Glutamatergic neuron (in vitro differentiated cells): ENCODE measurements around the gene RBM24. TPM values are rescaled to one million over a fixed set of nuclear protein-coding genes. Genes with fewer than 3 reads are reported as not detected.

Experiments used
- DNase-seq: peaks from one replicate; pipeline ENCODE4 v3.0.0; 2022
- H3K27ac Mint-ChIP-seq: one replicate; pipeline ENCODE4 v1.8.0; 2020; ENCODE audit warnings: mild to moderate bottlenecking, mixed read lengths, inconsistent platforms; ENCODE audit not compliant: unreplicated experiment
- H3K27me3 Mint-ChIP-seq: one replicate; pipeline ENCODE4 v1.8.0; 2020; ENCODE audit warnings: mild to moderate bottlenecking, moderate library complexity, mixed read lengths, inconsistent platforms; ENCODE audit not compliant: unreplicated experiment
- H3K36me3 Mint-ChIP-seq: one replicate; pipeline ENCODE4 v1.8.0; 2020; ENCODE audit warnings: mild to moderate bottlenecking, mixed read lengths, inconsistent platforms; ENCODE audit not compliant: unreplicated experiment
- H3K4me1 Mint-ChIP-seq: one replicate; pipeline ENCODE4 v1.8.0; 2020; ENCODE audit warnings: mild to moderate bottlenecking, low read depth, mixed read lengths, inconsistent platforms; ENCODE audit not compliant: unreplicated experiment
- H3K4me3 Mint-ChIP-seq: one replicate; pipeline ENCODE4 v1.8.0; 2020; ENCODE audit warnings: mild to moderate bottlenecking, mixed read lengths, inconsistent platforms; ENCODE audit not compliant: unreplicated experiment
- H3K9me3 Mint-ChIP-seq: one replicate; pipeline ENCODE4 v1.8.0; 2020; ENCODE audit warnings: mild to moderate bottlenecking, moderate library complexity, mixed read lengths, inconsistent platforms; ENCODE audit not compliant: unreplicated experiment
- total RNA-seq: library from RNA; stranded (reverse); fragmentation: NEBNext Ultra II Directional; extraction: Animal tissue kit (Norgen Biotek cat#: 25700); gene quantifications from one replicate; pipeline ENCODE4 v1.2.1, GENCODE V29; 2021; ENCODE audit not compliant: unreplicated experiment
- TF ChIP-seq, protein P1 (sequence below): fragments of 200-600 bp; sonication (generic); IDR thresholded peaks from one replicate; pipeline ENCODE4 v1.5.0; 2021; ENCODE audit not compliant: partially characterized antibody, unreplicated experiment

The RBM24 gene
- total RNA-seq, 1 donor from 2014 or later, result 4.9 TPM

DNA sequence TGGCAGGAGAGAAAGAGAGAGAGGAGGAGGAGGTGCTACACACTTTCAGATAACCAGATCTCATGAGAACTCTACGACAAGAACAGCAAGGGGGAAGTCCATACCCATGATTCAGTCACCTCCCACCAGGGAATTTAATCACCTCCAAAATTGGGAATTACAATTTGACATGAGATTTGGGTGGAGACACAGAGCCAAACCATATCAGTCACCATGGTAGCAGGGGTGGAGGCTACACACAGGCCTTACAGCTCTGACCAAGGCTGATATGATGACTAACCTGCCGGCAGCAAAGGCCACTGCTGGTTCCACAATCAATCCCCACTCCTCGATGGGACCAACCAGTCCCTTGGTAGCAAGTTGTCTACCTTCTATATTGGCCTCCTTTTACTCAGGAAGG is 13.6 kb upstream of the RBM24 start:
- H3K27me3 Mint-ChIP-seq, result peaks cover 1% of the 10 kb centered on the region
- H3K36me3 Mint-ChIP-seq, result peaks cover 8% of the 10 kb centered on the region
- H3K27ac Mint-ChIP-seq, result no peak overlapping the region
- no peak for DNase-seq
- H3K4me3 Mint-ChIP-seq, result no peak overlapping the region
- TF ChIP-seq, protein P1, sequence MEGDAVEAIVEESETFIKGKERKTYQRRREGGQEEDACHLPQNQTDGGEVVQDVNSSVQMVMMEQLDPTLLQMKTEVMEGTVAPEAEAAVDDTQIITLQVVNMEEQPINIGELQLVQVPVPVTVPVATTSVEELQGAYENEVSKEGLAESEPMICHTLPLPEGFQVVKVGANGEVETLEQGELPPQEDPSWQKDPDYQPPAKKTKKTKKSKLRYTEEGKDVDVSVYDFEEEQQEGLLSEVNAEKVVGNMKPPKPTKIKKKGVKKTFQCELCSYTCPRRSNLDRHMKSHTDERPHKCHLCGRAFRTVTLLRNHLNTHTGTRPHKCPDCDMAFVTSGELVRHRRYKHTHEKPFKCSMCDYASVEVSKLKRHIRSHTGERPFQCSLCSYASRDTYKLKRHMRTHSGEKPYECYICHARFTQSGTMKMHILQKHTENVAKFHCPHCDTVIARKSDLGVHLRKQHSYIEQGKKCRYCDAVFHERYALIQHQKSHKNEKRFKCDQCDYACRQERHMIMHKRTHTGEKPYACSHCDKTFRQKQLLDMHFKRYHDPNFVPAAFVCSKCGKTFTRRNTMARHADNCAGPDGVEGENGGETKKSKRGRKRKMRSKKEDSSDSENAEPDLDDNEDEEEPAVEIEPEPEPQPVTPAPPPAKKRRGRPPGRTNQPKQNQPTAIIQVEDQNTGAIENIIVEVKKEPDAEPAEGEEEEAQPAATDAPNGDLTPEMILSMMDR, result no peak
- no peaks in the 10 kb centered on the region for H3K4me1 Mint-ChIP-seq
- peaks cover 4% of the 10 kb centered on the region for H3K9me3 Mint-ChIP-seq

DNA sequence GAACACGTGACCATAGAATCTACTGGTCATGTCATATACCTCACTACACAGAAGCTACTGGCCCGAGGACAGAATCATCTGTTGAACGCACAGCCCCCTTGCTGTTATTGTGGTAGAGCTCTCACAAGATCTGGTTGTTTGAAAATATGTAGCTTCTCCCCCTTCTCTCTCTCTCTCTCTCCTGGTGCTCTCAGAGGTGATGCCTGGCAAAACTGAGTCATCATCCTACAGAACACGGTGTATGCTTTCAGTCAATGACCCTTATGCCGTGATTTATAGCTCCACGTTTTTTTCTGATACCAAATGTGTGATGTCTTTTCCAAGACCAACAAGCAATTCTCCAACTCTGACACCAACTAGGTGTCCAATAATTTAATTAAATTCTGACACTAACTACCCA is 13.0 kb upstream of the RBM24 start:
- peaks cover 1% of the 10 kb centered on the region for H3K27me3 Mint-ChIP-seq
- H3K4me1 Mint-ChIP-seq, result no peaks in the 10 kb centered on the region
- peaks cover 4% of the 10 kb centered on the region for H3K9me3 Mint-ChIP-seq
- TF ChIP-seq, protein P1, result no peak
- H3K36me3 Mint-ChIP-seq, result peaks cover 8% of the 10 kb centered on the region
- DNase-seq, result no peak
- no peak overlapping the region for H3K27ac Mint-ChIP-seq
- no peak overlapping the region for H3K4me3 Mint-ChIP-seq

DNA sequence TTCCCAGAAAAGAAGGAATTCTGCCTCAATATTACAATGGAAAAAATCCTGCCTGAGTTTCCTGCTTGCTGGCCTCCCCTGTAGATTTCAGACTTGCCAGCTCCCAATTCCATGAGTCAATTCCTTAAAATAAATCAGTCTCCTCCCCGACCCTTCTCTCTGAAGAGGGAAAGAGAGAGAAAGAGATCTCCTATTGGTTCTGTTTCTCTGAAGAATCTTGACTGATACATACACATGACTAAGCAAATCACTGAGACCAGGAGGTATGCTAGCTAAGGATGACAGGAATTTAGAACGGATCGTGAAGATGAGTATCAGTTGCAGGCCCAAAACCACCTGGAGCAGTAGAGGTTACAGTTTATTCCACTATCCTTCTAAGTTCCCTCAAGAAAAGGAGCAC is 11.3 kb upstream of the RBM24 start:
- H3K4me1 Mint-ChIP-seq, result no peaks in the 10 kb centered on the region
- no peak for DNase-seq
- H3K9me3 Mint-ChIP-seq, result peaks cover 4% of the 10 kb centered on the region

DNA sequence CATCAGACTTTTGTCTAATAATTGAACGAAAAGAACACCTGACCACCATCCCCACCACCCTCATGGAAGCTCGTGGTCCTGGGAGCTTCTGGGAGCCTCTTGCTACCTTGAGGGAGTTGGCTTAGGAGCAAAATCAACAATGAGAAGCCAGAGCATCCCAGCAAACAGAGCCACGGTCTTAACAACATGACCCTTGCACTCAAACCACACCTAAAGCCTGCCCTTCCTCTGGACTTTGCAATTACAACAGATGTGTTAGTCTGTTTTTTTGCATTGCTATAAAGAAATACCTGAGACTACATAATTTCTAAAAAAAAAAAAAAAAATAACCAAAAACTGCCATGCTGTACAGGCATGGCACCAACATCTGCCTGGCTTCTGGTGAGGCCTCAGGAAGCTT is 9.5 kb upstream of the RBM24 start:
- DNase-seq, result no peak
- Mint-ChIP-seq H3K4me1 (no peaks in the 10 kb centered on the region), H3K4me3 (no peak overlapping the region), H3K9me3 (peaks cover 4% of the 10 kb centered on the region), H3K27ac (no peak overlapping the region), H3K36me3 (peaks cover 8% of the 10 kb centered on the region), H3K27me3 (peaks cover 3% of the 10 kb centered on the region)
- TF ChIP-seq, protein P1, result no peak

More for the DNA sequence above, 11.3 kb upstream of the RBM24 start:
- TF ChIP-seq, protein P1, result no peak
- Mint-ChIP-seq H3K36me3 (peaks cover 8% of the 10 kb centered on the region), H3K27me3 (peaks cover 1% of the 10 kb centered on the region), H3K27ac (no peak overlapping the region), H3K4me3 (no peak overlapping the region)

DNA sequence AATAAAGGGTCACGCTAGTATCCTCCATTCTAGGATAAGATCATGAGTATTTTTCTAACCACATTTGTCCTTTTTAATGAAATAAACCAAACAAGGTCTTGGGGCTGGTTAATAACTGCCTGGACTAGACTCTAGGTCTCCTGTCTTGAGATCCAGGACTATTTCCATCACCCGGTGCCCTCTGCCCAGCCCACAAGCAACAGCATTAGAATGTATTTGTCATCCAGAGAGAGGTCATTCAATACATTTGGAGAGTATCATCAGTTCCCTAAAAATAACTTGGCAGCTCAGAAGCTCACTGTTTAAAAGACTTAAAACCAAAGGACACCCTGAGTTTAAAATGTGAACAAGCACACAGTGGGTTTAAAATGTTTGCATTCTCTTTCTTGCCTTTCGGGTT is 4.4 kb upstream of the RBM24 start:
- DNase-seq, result no peak

More for the DNA sequence above, 4.4 kb upstream of the RBM24 start:
- TF ChIP-seq, protein P1, result no peak
- Mint-ChIP-seq H3K9me3 (peaks cover 2% of the 10 kb centered on the region), H3K36me3 (no peaks in the 10 kb centered on the region), H3K4me3 (no peak overlapping the region), H3K27ac (no peak overlapping the region), H3K4me1 (no peaks in the 10 kb centered on the region), H3K27me3 (peaks cover 7% of the 10 kb centered on the region)
